HUES64 (cell line): Measurements from ENCODE around the gene AFF3.
"Not testable (repeated sequence)": the region's sequence is repeated elsewhere in the genome, so short reads cannot be mapped to it uniquely, and the experiment has no call there.

ENCODE experiments used
- H3K27ac ChIP-seq: 2 replicates; pipeline ENCODE4 v1.7.0; 2013; ENCODE audit warnings: low read depth, low read length, inconsistent platforms
- H3K27me3 ChIP-seq: 2 replicates; pipeline ENCODE4 v1.6.1; 2013; ENCODE audit warnings: mild to moderate bottlenecking, low read length; ENCODE audit not compliant: insufficient read depth
- H3K36me3 ChIP-seq: 2 replicates; pipeline ENCODE4 v1.6.1; 2013; ENCODE audit warnings: mild to moderate bottlenecking, low read length; ENCODE audit not compliant: insufficient read depth
- H3K4me1 ChIP-seq: 2 replicates; pipeline ENCODE4 v1.6.1; 2013; ENCODE audit warnings: mild to moderate bottlenecking, low read length, moderate library complexity; ENCODE audit not compliant: insufficient read depth
- H3K4me3 ChIP-seq: 2 replicates; pipeline ENCODE4 v1.5.1; 2013; ENCODE audit warnings: mild to moderate bottlenecking, low read length, moderate library complexity
- H3K9ac ChIP-seq: 2 replicates; pipeline ENCODE4 v1.6.1; 2013; ENCODE audit warnings: mild to moderate bottlenecking, low read depth, low read length
- H3K9me3 ChIP-seq: 2 replicates; pipeline ENCODE4 v1.6.1; 2013; ENCODE audit warnings: low read depth, low read length; ENCODE audit not compliant: insufficient read depth
- WGBS: fragments of 150-250, 120-280 bp; methylation state at CpG from one replicate; pipeline ENCODE4 v1.1.7; 2013; ENCODE audit warnings: missing lambda C conversion rate; 5-methylcytosine and 5-hydroxymethylcytosine counted together

AFF3 gene

GRCh38 chr2:99776206-99776905 lies 366.0 kb downstream of the AFF3 start:
- H3K4me1 ChIP-seq, result 0 out of 2 replicates have a peak, but pooled peaks cover 6% of the 10 kb centered on the region
- H3K27me3 ChIP-seq, result no peaks in the 10 kb centered on the region
- no peak overlapping the region; the same call in 1 of the 2 replicates for H3K9ac ChIP-seq
- no peaks in the 10 kb centered on the region for H3K36me3 ChIP-seq
- no peak overlapping the region for H3K4me3 ChIP-seq
- WGBS, result 94% methylated on average over 3 of the region's 3 CpGs
- peaks cover 9% of the 10 kb centered on the region; the same call in 1 of the 2 replicates for H3K9me3 ChIP-seq
- peak overlapping the region; percentile 46 for H3K27ac ChIP-seq

GRCh38 chr2:99775585-99775984 lies 366.8 kb downstream of the AFF3 start:
- Histone ChIP-seq H3K4me1 (0 out of 2 replicates have a peak, but pooled peaks cover 6% of the 10 kb centered on the region), H3K27me3 (no peaks in the 10 kb centered on the region), H3K9me3 (peaks cover 9% of the 10 kb centered on the region; the same call in 1 of the 2 replicates), H3K27ac (peak overlapping the region; percentile 46), H3K9ac (no peak overlapping the region), H3K36me3 (no peaks in the 10 kb centered on the region), H3K4me3 (no peak overlapping the region)
- WGBS, result 82% methylated on average over 4 of the region's 4 CpGs

DNA sequence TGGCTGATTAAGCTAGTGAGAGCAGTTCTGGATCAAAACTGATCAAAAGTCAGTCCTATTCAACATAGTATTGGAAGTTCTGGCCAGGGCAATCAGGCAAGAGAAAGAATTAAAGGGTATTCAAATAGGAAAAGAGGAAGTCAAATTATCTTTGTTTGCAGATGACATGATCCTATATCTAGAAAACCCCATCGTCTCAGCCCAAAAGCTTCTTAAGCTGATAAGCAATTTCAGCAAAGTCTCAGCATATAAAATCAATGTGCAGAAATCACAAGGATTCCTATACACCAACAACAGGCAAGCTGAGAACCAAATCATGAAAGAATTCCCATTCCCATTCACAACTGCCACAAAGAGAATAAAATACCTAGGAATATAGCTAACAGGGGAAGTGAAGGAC lies 368.7 kb downstream of the AFF3 start:
- 94% methylated on average over 1 of the region's 1 CpG for WGBS
- not testable (repeated sequence) for H3K27ac ChIP-seq, H3K36me3 ChIP-seq, H3K27me3 ChIP-seq, H3K9me3 ChIP-seq, H3K4me3 ChIP-seq, H3K9ac ChIP-seq, H3K4me1 ChIP-seq

- WGBS, result 94% methylated on average over 7 of the region's 7 CpGs
- Histone ChIP-seq H3K27me3 (no peaks in the 10 kb centered on the region), H3K9ac (no peak overlapping the region), H3K9me3 (no peaks in the 10 kb centered on the region), H3K36me3 (no peaks in the 10 kb centered on the region), H3K4me1 (0 out of 2 replicates have a peak, but pooled peaks cover 6% of the 10 kb centered on the region), H3K4me3 (no peak overlapping the region), H3K27ac (no peak overlapping the region)
Observed at GRCh38 chr2:99772591-99773331, 369.6 kb downstream of the AFF3 start.

DNA sequence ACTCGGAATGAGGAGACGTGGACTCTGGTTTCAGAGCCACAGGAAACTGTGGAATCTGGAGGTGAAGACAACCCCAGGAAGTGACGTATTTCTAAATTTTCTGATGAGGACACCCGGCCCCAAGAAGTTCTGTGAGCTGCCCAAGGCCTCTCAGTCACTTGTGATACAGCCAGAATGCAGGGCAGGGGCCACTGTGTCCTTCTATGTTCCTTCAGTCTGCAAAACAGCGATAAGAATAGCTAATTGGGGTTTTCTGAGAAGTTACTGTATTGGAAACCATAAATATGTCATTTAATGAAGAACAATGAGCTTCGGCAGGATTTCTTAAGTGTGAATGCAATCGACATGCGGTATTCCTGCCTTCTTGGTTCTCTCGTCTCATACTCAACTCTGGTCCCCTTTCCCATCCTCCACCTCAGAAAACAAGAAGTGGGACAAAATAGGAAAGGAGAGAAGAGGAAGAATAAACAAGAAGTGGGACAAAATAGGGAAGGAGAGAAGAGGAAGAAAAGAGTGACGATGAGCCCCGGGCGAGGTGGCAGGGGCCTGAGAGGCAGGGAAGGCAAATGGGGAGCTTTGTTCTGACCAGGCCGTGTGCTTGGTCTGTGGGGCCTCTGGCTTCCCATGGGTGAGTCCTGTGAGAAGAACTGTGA lies 370.6 kb downstream of the AFF3 start:
- Histone ChIP-seq H3K9me3 (no peaks in the 10 kb centered on the region), H3K27ac (no peak overlapping the region), H3K36me3 (no peaks in the 10 kb centered on the region), H3K4me3 (no peak overlapping the region), H3K27me3 (no peaks in the 10 kb centered on the region), H3K4me1 (0 out of 2 replicates have a peak, but pooled peaks cover 6% of the 10 kb centered on the region), H3K9ac (no peak overlapping the region)
- 92% methylated on average over 10 of the region's 13 CpGs for WGBS

GRCh38 chr2:99770876-99771275 lies 371.5 kb downstream of the AFF3 start:
- Histone ChIP-seq H3K4me1 (peaks cover 2% of the 10 kb centered on the region; the same call in 1 of the 2 replicates), H3K36me3 (no peaks in the 10 kb centered on the region), H3K4me3 (no peak overlapping the region), H3K27ac (no peak overlapping the region), H3K9ac (no peak overlapping the region), H3K27me3 (no peaks in the 10 kb centered on the region), H3K9me3 (no peaks in the 10 kb centered on the region)
- WGBS, result 0% methylated on average over 1 of the region's 2 CpGs

DNA sequence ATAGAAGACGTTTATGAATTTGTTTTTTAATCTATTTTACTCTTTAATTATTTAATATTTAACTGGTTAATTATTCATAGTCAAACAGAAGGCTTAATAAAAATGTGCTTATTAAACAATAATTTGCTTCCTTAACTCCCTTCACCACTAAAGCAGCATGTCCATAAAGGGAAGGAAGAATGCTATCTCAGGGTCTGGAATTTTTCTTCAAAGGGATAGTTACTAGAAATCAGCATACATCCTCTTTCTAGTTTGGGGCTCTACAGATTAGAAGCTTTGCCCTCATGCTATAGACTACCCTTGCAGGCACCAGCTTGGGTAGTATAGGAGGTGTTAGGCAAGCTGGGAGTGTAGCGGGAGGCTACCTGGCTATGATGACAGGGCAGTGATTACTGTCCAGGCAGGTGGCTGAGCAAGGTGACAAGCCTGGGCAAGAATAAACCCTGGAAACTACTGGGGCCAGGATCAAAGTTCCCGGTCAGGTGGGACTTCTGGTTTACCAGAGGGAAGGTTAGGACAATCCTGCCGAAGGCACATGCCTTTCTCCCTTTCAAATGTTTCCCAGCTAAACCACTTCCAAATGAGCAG lies 376.6 kb downstream of the AFF3 start:
- H3K9ac ChIP-seq, result no peak overlapping the region
- WGBS, result 96% methylated on average over 3 of the region's 4 CpGs
- no peaks in the 10 kb centered on the region for H3K36me3 ChIP-seq
- H3K27ac ChIP-seq, result no peak overlapping the region
- H3K4me1 ChIP-seq, result no peaks in the 10 kb centered on the region; the same call in 1 of the 2 replicates
- no peaks in the 10 kb centered on the region for H3K27me3 ChIP-seq
- no peaks in the 10 kb centered on the region for H3K9me3 ChIP-seq
- no peak overlapping the region for H3K4me3 ChIP-seq

GRCh38 chr2:99763764-99764163 lies 378.6 kb downstream of the AFF3 start:
- Histone ChIP-seq H3K9me3 (no peaks in the 10 kb centered on the region), H3K4me3 (no peak overlapping the region), H3K36me3 (no peaks in the 10 kb centered on the region), H3K4me1 (no peaks in the 10 kb centered on the region; the same call in 1 of the 2 replicates), H3K27ac (no peak overlapping the region), H3K27me3 (no peaks in the 10 kb centered on the region), H3K9ac (no peak overlapping the region)
- 94% methylated on average over 6 of the region's 6 CpGs for WGBS

- no peaks in the 10 kb centered on the region; the same call in 1 of the 2 replicates for H3K4me1 ChIP-seq
- H3K9me3 ChIP-seq, result no peaks in the 10 kb centered on the region
- WGBS, result 93% methylated on average over 7 of the region's 7 CpGs
- H3K27ac ChIP-seq, result no peak overlapping the region
- H3K36me3 ChIP-seq, result no peaks in the 10 kb centered on the region
- no peaks in the 10 kb centered on the region for H3K27me3 ChIP-seq
- no peak overlapping the region for H3K9ac ChIP-seq
- no peak overlapping the region for H3K4me3 ChIP-seq
Observed at GRCh38 chr2:99762714-99763113, 379.7 kb downstream of the AFF3 start.

GRCh38 chr2:99757611-99758114 lies 384.7 kb downstream of the AFF3 start:
- Histone ChIP-seq H3K36me3 (no peaks in the 10 kb centered on the region), H3K4me1 (no peaks in the 10 kb centered on the region), H3K9me3 (no peaks in the 10 kb centered on the region), H3K4me3 (no peak overlapping the region), H3K9ac (no peak overlapping the region), H3K27ac (no peak overlapping the region), H3K27me3 (no peaks in the 10 kb centered on the region)
- WGBS, result 85% methylated on average over 3 of the region's 3 CpGs
